Tibial artery (tissue), 4 donors: Measurements from ENCODE around the gene ATP23.

Source experiments
- DNase-seq, 2 donors: peaks; one replicate each; pipeline ENCODE4 v3.0.0-alpha.2; 2019
- H3K27ac ChIP-seq, 2 donors: fragments of 200-600 bp; sonication (generic) in 1 of 2; 1 replicate in 1 of 2; 2 replicates in 1 of 2; pipeline ENCODE4 v1.5.1; 2018 to 2019; ENCODE audit warnings: mild to moderate bottlenecking in 1 of 2
- H3K27me3 ChIP-seq, 2 donors: fragments of 200-600 bp; sonication (generic) in 1 of 2; one replicate each; pipeline versions ENCODE4 v1.5.1 to v1.6.0; 2016 to 2019
- H3K36me3 ChIP-seq, 3 donors: fragments of 200-600 bp; sonication (generic) in 2 of 3; one replicate each; pipeline ENCODE4 v1.5.1; 2016 to 2019; ENCODE audit warnings: mild to moderate bottlenecking in 2 of 3
- H3K4me1 ChIP-seq, 4 donors: fragments of 200-600 bp; sonication (generic) in 2 of 4; 1 replicate in 3 of 4; 2 replicates in 1 of 4; pipeline ENCODE4 v1.5.1; 2016 to 2019
- H3K4me3 ChIP-seq, 2 donors: fragments of 200-600 bp; sonication (generic) in 1 of 2; 1 replicate in 1 of 2; 2 replicates in 1 of 2; pipeline ENCODE4 v1.5.1; 2018 to 2019; ENCODE audit warnings: mild to moderate bottlenecking in 2 of 2
- H3K9me3 ChIP-seq, 3 donors: fragments of 200-600 bp; sonication (generic) in 1 of 3; one replicate each; pipeline ENCODE4 v1.5.1; 2016 to 2019
- intact Hi-C: fragments of 100-400 bp; cut with DNase I; formaldehyde crosslinking; loops from one replicate; pipeline ENCODE4 v1.15.0; 2023; ENCODE audit warnings: low total_unique reads
- TF ChIP-seq, protein P1 (sequence below), 2 experiments: fragments of 200-600 bp in 1 of 2; fragments of 450-650 bp in 1 of 2; IDR thresholded peaks; one replicate each; pipeline ENCODE4 v1.5.1; 2017 to 2019; ENCODE audit warnings: antibody characterized with exemption in 2 of 2, mild to moderate bottlenecking in 1 of 2, moderate library complexity in 1 of 2

ATP23 gene

GRCh38 chr12:58008634-58009033, 67.3 kb downstream of the ATP23 start:
- H3K27me3 ChIP-seq = no peaks in the 10 kb centered on the region
- intact Hi-C loops = no loop called here
- no peak overlapping the region for H3K27ac ChIP-seq
- no peak for DNase-seq
- no peaks in the 10 kb centered on the region for H3K9me3 ChIP-seq
- TF ChIP-seq, protein P1, sequence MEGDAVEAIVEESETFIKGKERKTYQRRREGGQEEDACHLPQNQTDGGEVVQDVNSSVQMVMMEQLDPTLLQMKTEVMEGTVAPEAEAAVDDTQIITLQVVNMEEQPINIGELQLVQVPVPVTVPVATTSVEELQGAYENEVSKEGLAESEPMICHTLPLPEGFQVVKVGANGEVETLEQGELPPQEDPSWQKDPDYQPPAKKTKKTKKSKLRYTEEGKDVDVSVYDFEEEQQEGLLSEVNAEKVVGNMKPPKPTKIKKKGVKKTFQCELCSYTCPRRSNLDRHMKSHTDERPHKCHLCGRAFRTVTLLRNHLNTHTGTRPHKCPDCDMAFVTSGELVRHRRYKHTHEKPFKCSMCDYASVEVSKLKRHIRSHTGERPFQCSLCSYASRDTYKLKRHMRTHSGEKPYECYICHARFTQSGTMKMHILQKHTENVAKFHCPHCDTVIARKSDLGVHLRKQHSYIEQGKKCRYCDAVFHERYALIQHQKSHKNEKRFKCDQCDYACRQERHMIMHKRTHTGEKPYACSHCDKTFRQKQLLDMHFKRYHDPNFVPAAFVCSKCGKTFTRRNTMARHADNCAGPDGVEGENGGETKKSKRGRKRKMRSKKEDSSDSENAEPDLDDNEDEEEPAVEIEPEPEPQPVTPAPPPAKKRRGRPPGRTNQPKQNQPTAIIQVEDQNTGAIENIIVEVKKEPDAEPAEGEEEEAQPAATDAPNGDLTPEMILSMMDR (IDR thresholded peaks at IDR 0.05) = no peak
- H3K4me3 ChIP-seq = no peak overlapping the region
- no peaks in the 10 kb centered on the region for H3K36me3 ChIP-seq
- no peaks in the 10 kb centered on the region for H3K4me1 ChIP-seq
